Kidney (tissue), 14 donors: ENCODE data around the gene CEACAM16. TPM values are rescaled to one million over a fixed set of nuclear protein-coding genes. Genes with fewer than 3 reads are reported as not detected.
A peak's percentile ranks its signal among the peaks of the same experiment; 100 is the strongest.
"Not testable (repeated sequence)": the region's sequence is repeated elsewhere in the genome, so short reads cannot be mapped to it uniquely, and the experiment has no call there.

Source experiments
- DNase-seq, 5 donors: peaks; one replicate each; pipeline ENCODE4 v3.0.0-alpha.2; 2013 to 2020
- FAIRE-seq: peaks from 2 replicates; lab custom pipeline; 2012; peaks lifted over from hg19 to GRCh38; lab: Jason Lieb, UNC
- H3K27ac ChIP-seq, 2 donors: one replicate each; pipeline ENCODE4 v1.7.0; 2013; ENCODE audit warnings: low read depth in 2 of 2, low read length in 2 of 2, inconsistent platforms in 1 of 2
- H3K27me3 ChIP-seq: one replicate; pipeline ENCODE4 v1.7.1; 2013; ENCODE audit warnings: low read length, inconsistent platforms; ENCODE audit not compliant: control insufficient read depth, insufficient read depth
- H3K36me3 ChIP-seq, 3 donors: one replicate each; pipeline versions ENCODE4 v1.7.0 to v1.7.1; 2013; ENCODE audit warnings: low read length in 3 of 3, control low read depth in 1 of 3, inconsistent platforms in 1 of 3; ENCODE audit not compliant: insufficient read depth in 3 of 3, control insufficient read depth in 2 of 3
- H3K4me1 ChIP-seq, 3 donors: one replicate each; pipeline versions ENCODE4 v1.7.0 to v1.7.1; 2013; ENCODE audit warnings: low read length in 3 of 3, inconsistent platforms in 1 of 3, low read depth in 1 of 3; ENCODE audit not compliant: control insufficient read depth in 2 of 3, insufficient read depth in 2 of 3
- H3K4me3 ChIP-seq, 3 donors: one replicate each; pipeline versions ENCODE4 v1.7.0 to v1.8.1; 2013; ENCODE audit warnings: low read length in 3 of 3, control low read depth in 1 of 3, inconsistent platforms in 1 of 3
- H3K9ac ChIP-seq, 3 donors: one replicate each; pipeline versions ENCODE4 v1.7.0 to v1.7.1; 2013; ENCODE audit warnings: low read length in 3 of 3, control low read depth in 1 of 3, inconsistent platforms in 1 of 3
- H3K9me3 ChIP-seq, 3 donors: one replicate each; pipeline versions ENCODE4 v1.7.0 to v1.7.1; 2013; ENCODE audit warnings: low read length in 3 of 3, control low read depth in 1 of 3, inconsistent platforms in 1 of 3; ENCODE audit not compliant: control insufficient read depth in 2 of 3, insufficient read depth in 1 of 3
- intact Hi-C: fragments of 100-400 bp; cut with DNase I; formaldehyde crosslinking; loops from one replicate; pipeline ENCODE4 v1.11.1; 2022
- polyA plus RNA-seq: library from polyadenylated mRNA; stranded (reverse); fragments of 350-450 nt; fragmentation: Illumina TruSeq; extraction: RNeasy Lipid Tissue Mini Kit (QIAGEN cat#74804); gene quantifications from one replicate; pipeline ENCODE4 v1.2.3, GENCODE V29; 2014; ENCODE audit warnings: low read depth, low replicate concordance; ENCODE audit not compliant: insufficient read depth
- total RNA-seq: library from RNA; stranded (reverse); fragmentation: NEBNext Ultra II Directional; extraction: Animal tissue kit (Norgen Biotek cat#: 25700); gene quantifications from one replicate; pipeline ENCODE4 v1.2.1, GENCODE V29; 2021
- TF ChIP-seq, protein P1 (sequence below): IDR thresholded peaks from 3 replicates; pipeline ENCODE4 v1.5.1; 2012; ENCODE audit warnings: mild to moderate bottlenecking, moderate library complexity, borderline replicate concordance; ENCODE audit not compliant: insufficient read depth; ENCODE audit errors: extremely low read depth
- donor health status: control.
- donor health status: control.
- donor health status: control.
- donor health status: control.
- donor health status: control.
- donor health status: DM: yes; HTN: yes; CAD: no.
- donor health status: Normal renal cell carcinoma (clear cell type).

The CEACAM16 gene
- total and polyA plus RNA-seq, 2 donors from 2014 or later: not detected

DNA sequence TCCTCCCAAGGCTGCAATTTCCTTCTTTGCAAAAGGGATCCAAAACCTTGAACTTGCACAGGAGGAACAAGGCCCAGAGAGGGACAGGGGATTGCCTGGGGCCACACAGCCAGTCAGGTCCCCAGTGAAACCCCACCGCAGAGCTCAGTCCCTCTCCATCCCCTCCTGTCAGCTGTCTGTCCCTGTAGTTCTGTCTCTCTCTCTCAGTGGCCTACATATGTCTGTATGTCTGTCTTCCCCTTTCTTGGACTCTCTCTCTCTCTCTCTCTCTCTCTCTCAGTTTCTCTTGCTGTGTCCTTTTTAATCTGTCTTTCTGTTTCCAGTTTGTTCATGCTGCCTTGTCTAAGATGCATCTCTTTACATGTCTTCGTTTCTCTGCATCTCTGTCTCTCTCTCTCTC, 16.1 kb upstream of the CEACAM16 start:
- intact Hi-C loops: no loop called here
- DNase-seq: no peak
- TF ChIP-seq, protein P1, sequence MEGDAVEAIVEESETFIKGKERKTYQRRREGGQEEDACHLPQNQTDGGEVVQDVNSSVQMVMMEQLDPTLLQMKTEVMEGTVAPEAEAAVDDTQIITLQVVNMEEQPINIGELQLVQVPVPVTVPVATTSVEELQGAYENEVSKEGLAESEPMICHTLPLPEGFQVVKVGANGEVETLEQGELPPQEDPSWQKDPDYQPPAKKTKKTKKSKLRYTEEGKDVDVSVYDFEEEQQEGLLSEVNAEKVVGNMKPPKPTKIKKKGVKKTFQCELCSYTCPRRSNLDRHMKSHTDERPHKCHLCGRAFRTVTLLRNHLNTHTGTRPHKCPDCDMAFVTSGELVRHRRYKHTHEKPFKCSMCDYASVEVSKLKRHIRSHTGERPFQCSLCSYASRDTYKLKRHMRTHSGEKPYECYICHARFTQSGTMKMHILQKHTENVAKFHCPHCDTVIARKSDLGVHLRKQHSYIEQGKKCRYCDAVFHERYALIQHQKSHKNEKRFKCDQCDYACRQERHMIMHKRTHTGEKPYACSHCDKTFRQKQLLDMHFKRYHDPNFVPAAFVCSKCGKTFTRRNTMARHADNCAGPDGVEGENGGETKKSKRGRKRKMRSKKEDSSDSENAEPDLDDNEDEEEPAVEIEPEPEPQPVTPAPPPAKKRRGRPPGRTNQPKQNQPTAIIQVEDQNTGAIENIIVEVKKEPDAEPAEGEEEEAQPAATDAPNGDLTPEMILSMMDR: no peak
- H3K4me3 ChIP-seq: no peak overlapping the region
- FAIRE-seq: no peak
- H3K36me3 ChIP-seq: no peaks in the 10 kb centered on the region
- H3K27ac ChIP-seq: no peak overlapping the region
- H3K9me3 ChIP-seq: no peaks in the 10 kb centered on the region
- no peaks in the 10 kb centered on the region for H3K27me3 ChIP-seq
- peaks cover 0 to 3% (median 0%) of the 10 kb centered on the region in 3 donors for H3K4me1 ChIP-seq
- no peak overlapping the region for H3K9ac ChIP-seq

DNA sequence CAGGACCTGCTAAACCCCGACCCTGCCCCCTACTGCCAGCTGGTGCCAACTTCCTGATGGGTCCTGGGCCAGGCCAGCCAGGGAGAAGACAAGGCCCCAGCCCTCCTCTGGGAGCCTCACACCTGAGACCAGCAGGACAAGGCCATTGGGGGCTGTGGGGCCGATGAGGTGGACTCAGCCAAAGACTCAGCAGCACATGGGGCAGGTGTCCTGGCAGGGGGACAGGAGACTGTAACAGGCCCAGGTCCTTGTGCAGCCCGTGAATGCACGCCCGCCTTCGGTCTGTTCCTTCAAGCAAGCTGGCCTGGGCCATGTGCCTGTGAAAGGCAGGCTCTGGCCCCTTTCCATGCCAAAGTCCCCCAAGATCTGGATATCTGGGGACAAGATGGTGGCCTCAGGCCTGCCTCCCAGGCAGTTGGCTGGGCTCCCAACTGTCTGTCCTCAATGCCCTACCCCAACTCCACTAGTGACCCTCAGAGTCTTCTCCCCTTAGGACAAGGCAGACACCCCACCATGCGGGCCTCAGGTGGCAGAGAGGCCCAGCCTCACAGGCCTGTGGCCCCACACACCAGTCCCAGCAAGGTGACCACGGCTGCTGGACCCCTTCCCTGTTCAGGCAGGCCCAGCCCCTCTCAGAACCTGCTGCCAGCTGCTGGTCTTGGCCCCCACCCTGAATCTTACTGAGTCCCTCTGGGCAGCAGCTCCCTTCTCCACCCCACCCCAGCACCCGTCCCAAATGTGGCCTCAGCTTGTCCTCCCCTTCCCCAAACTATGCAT, 15.3 kb upstream of the CEACAM16 start:
- Histone ChIP-seq H3K9ac (no peak overlapping the region), H3K4me1 (peaks cover 0 to 3% (median 0%) of the 10 kb centered on the region in 3 donors), H3K27ac (no peak overlapping the region), H3K27me3 (no peaks in the 10 kb centered on the region), H3K36me3 (no peaks in the 10 kb centered on the region), H3K9me3 (no peaks in the 10 kb centered on the region), H3K4me3 (no peak overlapping the region)
- DNase-seq (no peak), FAIRE-seq (no peak)
- TF ChIP-seq, protein P1: no peak
- intact Hi-C loops: no loop called here

DNA sequence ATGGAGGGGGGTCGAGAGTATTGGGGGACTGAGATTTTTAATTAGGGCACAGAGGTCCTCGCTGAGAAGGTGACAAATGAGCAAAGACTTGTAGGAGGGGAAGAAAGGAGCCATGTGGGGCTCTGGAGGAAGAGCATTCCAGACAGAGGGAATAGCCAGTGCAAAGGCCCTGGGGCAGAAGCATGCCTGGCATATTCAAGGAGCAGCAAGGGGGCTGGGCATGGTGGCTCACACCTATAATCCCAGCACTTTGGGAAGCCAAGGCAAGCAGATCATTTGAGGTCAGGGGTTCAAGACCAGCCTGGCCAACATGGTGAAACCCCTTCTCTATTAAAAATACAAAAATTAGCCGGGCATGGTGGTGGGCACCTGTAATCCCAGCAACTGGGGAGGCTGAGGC, 14.6 kb upstream of the CEACAM16 start:
- H3K4me1 ChIP-seq, H3K9me3 ChIP-seq, H3K27ac ChIP-seq, H3K36me3 ChIP-seq, H3K9ac ChIP-seq, FAIRE-seq, H3K4me3 ChIP-seq, intact Hi-C loops, H3K27me3 ChIP-seq, DNase-seq: not testable (repeated sequence)

DNA sequence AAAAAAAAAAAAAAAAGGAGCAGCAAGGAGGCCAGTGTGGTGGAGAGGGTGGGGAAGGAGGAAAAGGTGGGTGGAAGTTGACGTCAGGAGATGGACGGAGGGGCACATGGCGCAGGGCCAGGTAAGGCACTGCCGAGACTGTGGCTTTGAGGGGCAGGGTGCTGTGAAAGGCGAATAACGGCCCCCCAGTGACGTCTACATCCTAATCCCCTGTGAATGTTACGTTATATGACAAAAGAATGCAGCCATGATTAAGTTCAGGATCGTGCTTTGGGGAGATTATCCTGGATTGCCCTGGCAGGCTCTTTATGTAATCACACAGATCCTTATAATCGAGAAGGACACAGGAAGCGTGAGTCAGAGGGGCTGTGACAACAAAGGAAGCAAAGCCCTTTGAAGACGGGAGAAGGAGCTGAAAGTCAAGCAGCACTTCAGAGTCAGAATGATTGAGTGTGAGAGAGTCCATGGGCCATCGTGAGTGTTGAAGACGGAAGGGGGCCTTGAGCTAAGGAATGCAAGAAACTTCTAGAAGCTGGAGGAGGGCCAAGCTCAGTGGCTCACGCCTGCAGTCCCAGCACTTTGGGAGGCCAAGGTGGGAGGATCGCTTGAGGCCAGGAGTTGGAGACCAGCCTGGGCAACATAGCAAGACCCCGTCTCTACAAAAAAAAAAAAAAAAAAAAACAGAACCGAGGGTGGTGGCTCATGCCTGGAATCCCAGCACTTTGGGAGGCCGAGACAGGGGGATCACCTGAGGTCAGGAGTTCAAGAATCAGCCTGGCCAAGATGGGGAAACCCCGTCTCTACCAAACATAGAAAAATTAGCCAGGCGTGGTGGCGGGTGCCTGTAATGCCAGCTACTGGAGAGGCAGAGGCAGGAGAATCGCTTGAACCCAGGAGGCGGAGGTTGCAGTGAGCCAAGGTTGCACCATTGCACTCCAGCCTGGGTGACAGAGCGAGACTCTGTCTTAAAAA, 13.8 kb upstream of the CEACAM16 start:
- Histone ChIP-seq H3K4me3 (no peak overlapping the region), H3K27ac (peak overlapping the region; percentile 51 to 60), H3K9ac (no peak overlapping the region), H3K9me3 (no peaks in the 10 kb centered on the region), H3K27me3 (no peaks in the 10 kb centered on the region), H3K36me3 (no peaks in the 10 kb centered on the region), H3K4me1 (peaks cover 0 to 6% (median 4%) of the 10 kb centered on the region in 3 donors)
- FAIRE-seq (no peak), DNase-seq (peak in 3 of 5 donors; percentile 34 to 77 (median 47))
- intact Hi-C loops: no loop called here
- TF ChIP-seq, protein P1: no peak
